Type B pancreatic cell (in vitro differentiated cells): ENCODE data around the gene DLST. TPM values are rescaled to one million over a fixed set of nuclear protein-coding genes. Genes with fewer than 3 reads are reported as not detected.

Experiments
- DNase-seq: peaks from one replicate; pipeline ENCODE4 v3.0.0; 2021; ENCODE audit warnings: mixed read lengths; ENCODE audit not compliant: unreplicated experiment; ENCODE audit errors: extremely low spot score
- H3K27ac Mint-ChIP-seq: 2 replicates; pipeline ENCODE4 v1.8.0; 2021; ENCODE audit warnings: mild to moderate bottlenecking, mixed read lengths
- H3K27me3 Mint-ChIP-seq: 2 replicates; pipeline ENCODE4 v1.8.0; 2021; ENCODE audit warnings: mixed read lengths
- H3K36me3 Mint-ChIP-seq: 2 replicates; pipeline ENCODE4 v1.8.0; 2021; ENCODE audit warnings: mixed read lengths
- H3K4me1 Mint-ChIP-seq: one replicate; pipeline ENCODE4 v1.8.0; 2021; ENCODE audit warnings: mixed read lengths; ENCODE audit not compliant: unreplicated experiment
- H3K4me3 Mint-ChIP-seq: 2 replicates; pipeline ENCODE4 v1.8.0; 2021; ENCODE audit warnings: mild to moderate bottlenecking, mixed read lengths
- H3K9me3 Mint-ChIP-seq: 2 replicates; pipeline ENCODE4 v1.8.0; 2021; ENCODE audit warnings: mixed read lengths
- total RNA-seq: library from RNA; stranded (reverse); gene quantifications from 2 replicates; pipeline ENCODE4 v1.2.1, GENCODE V29; 2021; ENCODE audit warnings: low replicate concordance
- TF ChIP-seq, protein P1 (sequence below): fragments of 200-600 bp; sonication (generic); conservative IDR thresholded peaks from 2 replicates; pipeline ENCODE4 v1.5.0; 2021; ENCODE audit warnings: antibody characterized with exemption, mild to moderate bottlenecking

The DLST gene
- total RNA-seq, 1 donor from 2014 or later: 97.2 TPM

DNA sequence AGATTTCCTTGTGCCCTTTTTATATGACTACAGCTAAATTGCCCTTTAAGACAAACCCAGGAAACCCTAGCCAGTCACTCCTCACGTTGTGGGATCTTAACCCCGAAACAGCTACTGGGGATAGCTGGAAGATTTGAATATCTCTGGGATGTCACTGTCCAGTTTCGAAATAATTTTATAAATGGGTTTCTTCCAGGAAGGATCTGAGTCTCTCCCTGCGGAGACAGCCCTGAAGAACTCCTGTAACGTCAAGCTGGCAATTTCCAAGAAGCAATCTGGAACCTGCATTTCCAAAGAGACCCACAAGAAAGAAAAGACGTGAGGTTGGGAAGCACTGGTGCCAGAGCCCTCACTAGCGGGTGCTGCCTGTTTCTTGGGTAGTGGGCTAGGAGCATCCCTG lies 26.7 kb upstream of the DLST start:
- Mint-ChIP-seq H3K4me1 (peaks cover 18% of the 10 kb centered on the region), H3K9me3 (no peaks in the 10 kb centered on the region), H3K36me3 (no peaks in the 10 kb centered on the region), H3K4me3 (no peak overlapping the region), H3K27me3 (no peaks in the 10 kb centered on the region), H3K27ac (no peak overlapping the region)
- TF ChIP-seq, protein P1, sequence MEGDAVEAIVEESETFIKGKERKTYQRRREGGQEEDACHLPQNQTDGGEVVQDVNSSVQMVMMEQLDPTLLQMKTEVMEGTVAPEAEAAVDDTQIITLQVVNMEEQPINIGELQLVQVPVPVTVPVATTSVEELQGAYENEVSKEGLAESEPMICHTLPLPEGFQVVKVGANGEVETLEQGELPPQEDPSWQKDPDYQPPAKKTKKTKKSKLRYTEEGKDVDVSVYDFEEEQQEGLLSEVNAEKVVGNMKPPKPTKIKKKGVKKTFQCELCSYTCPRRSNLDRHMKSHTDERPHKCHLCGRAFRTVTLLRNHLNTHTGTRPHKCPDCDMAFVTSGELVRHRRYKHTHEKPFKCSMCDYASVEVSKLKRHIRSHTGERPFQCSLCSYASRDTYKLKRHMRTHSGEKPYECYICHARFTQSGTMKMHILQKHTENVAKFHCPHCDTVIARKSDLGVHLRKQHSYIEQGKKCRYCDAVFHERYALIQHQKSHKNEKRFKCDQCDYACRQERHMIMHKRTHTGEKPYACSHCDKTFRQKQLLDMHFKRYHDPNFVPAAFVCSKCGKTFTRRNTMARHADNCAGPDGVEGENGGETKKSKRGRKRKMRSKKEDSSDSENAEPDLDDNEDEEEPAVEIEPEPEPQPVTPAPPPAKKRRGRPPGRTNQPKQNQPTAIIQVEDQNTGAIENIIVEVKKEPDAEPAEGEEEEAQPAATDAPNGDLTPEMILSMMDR: no peak
- DNase-seq: no peak

DNA sequence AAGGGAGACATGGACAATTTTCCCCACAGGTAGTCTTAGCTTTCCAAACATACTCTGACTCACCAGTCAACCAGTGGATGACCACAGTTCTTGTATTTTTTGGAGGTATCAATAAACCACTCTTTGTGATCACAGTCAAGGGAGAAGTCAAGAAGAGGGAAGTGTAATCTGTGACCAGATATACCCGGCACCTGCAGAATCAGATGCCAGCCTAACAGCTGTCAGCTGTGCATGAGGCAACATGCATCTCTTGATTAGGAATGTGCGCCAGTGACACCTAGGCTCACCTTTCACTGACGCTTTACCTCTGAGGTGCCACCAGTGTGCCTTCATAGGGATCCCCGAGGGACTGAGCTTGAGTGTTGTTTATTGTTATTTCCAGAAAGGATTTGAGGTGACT lies 25.8 kb upstream of the DLST start:
- TF ChIP-seq, protein P1: no peak
- peaks cover 18% of the 10 kb centered on the region for H3K4me1 Mint-ChIP-seq
- H3K36me3 Mint-ChIP-seq: no peaks in the 10 kb centered on the region
- H3K27ac Mint-ChIP-seq: no peak overlapping the region
- H3K4me3 Mint-ChIP-seq: no peak overlapping the region
- no peak for DNase-seq
- H3K27me3 Mint-ChIP-seq: no peaks in the 10 kb centered on the region
- no peaks in the 10 kb centered on the region for H3K9me3 Mint-ChIP-seq

DNA sequence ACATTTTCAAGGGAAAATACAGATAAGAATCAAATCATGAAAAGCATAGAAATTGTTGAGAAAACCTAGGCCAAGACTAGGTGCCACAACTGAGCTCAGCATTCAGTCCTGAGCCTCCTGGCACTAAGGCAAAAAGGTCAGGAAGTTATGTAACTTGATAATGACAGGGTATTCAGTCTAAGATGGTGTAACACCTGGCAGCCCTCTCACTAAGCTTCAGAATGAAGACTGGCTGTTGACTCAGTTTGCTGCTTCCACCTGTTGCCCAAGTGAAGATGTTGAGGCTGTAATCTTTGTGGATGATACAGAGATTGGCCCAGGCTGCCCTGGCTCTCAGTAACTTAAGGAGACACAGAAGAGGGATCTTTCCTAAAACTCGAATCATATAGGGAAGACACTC lies 25.4 kb upstream of the DLST start:
- no peak overlapping the region for H3K27ac Mint-ChIP-seq

DNA sequence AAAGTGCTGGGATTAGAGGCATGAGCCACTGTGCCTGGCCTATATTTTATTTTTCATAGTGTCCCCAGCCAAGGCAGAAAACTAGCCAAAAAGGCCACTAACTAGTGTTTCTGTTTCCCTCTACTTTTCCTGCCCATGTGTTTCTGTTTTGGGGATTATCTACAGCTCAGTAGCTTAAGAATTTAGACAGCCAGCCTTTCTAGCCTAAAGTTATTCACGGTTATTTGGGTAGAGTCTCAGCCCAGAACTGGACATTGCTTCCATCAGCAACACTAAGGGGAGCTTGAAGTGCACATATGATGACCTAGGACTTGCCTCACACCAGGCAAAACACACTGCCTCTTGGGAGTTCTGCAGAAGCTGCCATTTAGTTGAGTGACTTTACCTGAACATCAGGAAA lies 23.7 kb upstream of the DLST start:
- Mint-ChIP-seq H3K27ac (no peak overlapping the region), H3K27me3 (no peaks in the 10 kb centered on the region), H3K4me3 (no peak overlapping the region), H3K4me1 (peaks cover 14% of the 10 kb centered on the region), H3K36me3 (no peaks in the 10 kb centered on the region), H3K9me3 (no peaks in the 10 kb centered on the region)
- TF ChIP-seq, protein P1: no peak
- no peak for DNase-seq

More for the DNA sequence above, 25.4 kb upstream of the DLST start:
- peaks cover 18% of the 10 kb centered on the region for H3K4me1 Mint-ChIP-seq
- DNase-seq: no peak
- no peaks in the 10 kb centered on the region for H3K9me3 Mint-ChIP-seq
- TF ChIP-seq, protein P1: no peak
- H3K27me3 Mint-ChIP-seq: no peaks in the 10 kb centered on the region
- H3K36me3 Mint-ChIP-seq: no peaks in the 10 kb centered on the region
- H3K4me3 Mint-ChIP-seq: no peak overlapping the region

DNA sequence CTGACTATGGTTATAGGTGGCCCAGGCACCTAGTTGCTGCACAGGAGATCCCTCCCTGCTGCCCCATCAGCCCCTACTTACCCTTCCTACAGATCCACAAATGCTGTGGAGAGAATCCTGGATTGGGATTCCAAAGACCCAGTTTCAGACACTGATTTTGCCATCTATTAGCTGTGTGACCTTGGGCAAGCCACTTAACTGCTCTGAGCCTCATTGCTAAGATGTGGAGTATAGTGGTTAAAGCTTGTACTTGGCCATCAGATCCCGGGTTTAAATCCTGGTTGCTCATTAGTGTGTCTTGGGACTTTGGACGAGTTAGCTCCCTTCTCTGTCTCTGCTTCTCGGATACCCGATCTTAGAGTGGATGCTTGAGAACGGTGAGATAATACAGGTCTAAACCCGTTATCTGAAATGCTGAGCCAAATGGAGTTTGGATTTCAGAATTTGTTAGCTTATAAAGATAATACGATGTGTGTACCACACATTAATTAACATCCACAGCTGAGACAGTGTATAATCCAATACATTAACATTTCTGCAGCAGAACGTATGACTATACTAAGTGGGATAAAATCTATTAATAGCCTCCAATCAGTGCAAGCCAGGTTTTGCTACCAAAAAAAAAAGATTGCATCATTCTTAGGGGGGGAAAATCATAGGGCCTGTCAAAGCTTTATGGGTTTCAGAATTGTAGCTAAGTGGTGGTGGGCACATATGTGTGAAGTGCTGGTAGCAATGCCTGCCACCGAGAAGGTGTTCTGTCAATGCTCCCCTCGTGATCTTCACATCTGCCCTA lies 21.8 kb upstream of the DLST start:
- Mint-ChIP-seq H3K4me3 (no peak overlapping the region), H3K27ac (no peak overlapping the region), H3K36me3 (no peaks in the 10 kb centered on the region), H3K4me1 (no peaks in the 10 kb centered on the region), H3K9me3 (no peaks in the 10 kb centered on the region), H3K27me3 (no peaks in the 10 kb centered on the region)
- no peak for DNase-seq
- TF ChIP-seq, protein P1: no peak
